GM12892 (cell line): ENCODE data around the gene NADK2.
"Not testable (repeated sequence)": the region's sequence is repeated elsewhere in the genome, so short reads cannot be mapped to it uniquely, and the experiment has no call there.

ENCODE experiments used
- DNase-seq: peaks from one replicate; pipeline ENCODE4 v3.0.0; 2011; ENCODE audit not compliant: insufficient read length
- FAIRE-seq: peaks from 2 replicates; lab custom pipeline; 2011; peaks lifted over from hg19 to GRCh38; lab: Jason Lieb, UNC
- POLR2A ChIP-seq: IDR thresholded peaks from 2 replicates; pipeline ENCODE4 v1.6.1; 2011; ENCODE audit warnings: low read depth, low read length, control low read depth
- POLR2AphosphoS5 ChIP-seq: IDR thresholded peaks from 2 replicates; pipeline ENCODE4 v1.6.1; 2011; ENCODE audit warnings: low read depth, low read length, control low read depth
- TAF1 ChIP-seq: IDR thresholded peaks from 2 replicates; pipeline ENCODE4 v1.6.1; 2011; ENCODE audit warnings: low read depth, mild to moderate bottlenecking, control low read depth, low read length, borderline replicate concordance

NADK2 gene

GRCh38 chr5:36227046-36227445, 14.7 kb downstream of the NADK2 start:
- TF ChIP-seq TAF1 (no peak), POLR2A (no peak), POLR2AphosphoS5 (no peak)
- DNase-seq = no peak
- FAIRE-seq = no peak

DNA sequence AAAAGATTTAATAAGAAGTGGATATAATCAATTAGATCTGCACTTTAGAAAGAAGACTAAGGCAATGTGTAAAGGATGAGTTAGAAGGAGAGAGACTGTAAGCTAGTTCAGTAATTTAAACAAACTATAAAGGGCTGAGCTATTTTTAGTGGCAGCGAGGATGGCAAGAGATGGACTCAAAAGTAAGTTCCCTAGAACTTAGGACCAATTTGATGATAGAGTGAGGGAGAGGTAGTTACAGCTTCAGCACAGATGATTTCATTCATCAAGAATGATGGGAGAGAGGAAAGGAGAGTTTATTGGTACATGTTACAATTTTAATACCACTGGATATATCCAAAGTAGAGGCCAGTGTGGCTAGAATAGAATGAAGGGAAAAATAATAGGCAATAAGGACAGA, 19.1 kb downstream of the NADK2 start:
- no peak for FAIRE-seq

GRCh38 chr5:36217988-36218387, 23.7 kb downstream of the NADK2 start:
- no peak for TF ChIP-seq TAF1
- no peak for TF ChIP-seq POLR2A
- TF ChIP-seq POLR2AphosphoS5 = no peak
- FAIRE-seq = no peak
- no peak for DNase-seq

More for the DNA sequence above, 19.1 kb downstream of the NADK2 start:
- DNase-seq = no peak
- no peak for TF ChIP-seq POLR2A
- TF ChIP-seq POLR2AphosphoS5 = no peak
- no peak for TF ChIP-seq TAF1

GRCh38 chr5:36217567-36217966, 24.2 kb downstream of the NADK2 start:
- FAIRE-seq (no peak), DNase-seq (no peak)
- no peak for TF ChIP-seq TAF1
- TF ChIP-seq POLR2AphosphoS5 = no peak
- TF ChIP-seq POLR2A = no peak

DNA sequence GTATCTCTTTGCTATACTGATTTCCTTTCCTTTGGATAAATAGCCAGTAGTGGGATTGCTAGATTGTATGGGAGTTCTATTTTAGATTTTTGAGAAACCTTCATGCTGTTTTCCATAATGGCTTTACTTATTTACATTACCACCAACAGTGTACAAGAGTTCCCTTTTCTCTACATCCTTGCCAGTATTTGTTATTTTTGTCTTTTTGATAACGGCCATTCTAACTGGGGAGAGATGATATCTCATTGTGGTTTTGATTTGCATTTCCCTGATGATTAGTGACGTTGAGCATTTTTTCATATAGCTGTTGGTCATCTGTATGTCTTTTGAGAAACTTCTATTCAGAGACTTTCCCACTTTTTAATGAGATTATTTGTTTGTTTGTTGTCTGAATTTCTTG, 25.8 kb downstream of the NADK2 start:
- TF ChIP-seq POLR2AphosphoS5 (no peak), TAF1 (no peak), POLR2A (no peak)
- no peak for FAIRE-seq
- DNase-seq = no peak

DNA sequence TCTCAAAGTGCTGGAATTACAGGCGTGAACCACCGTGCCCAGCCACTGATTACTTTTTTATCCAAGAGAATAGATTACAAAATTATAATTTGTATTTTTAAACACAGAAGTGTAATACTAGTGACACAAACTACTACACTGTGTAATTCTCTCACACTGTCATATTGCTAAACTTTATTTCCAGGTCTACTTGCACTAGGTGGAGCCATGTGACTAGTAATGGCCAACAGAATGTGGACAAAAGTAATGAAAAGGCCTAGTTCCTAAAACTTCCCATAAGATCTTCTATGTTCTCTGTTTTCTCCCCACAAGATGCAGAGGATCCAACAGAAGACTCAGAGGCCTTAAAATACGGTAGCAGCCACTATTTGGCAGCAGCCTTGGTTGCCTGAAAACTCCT, 27.3 kb downstream of the NADK2 start:
- TF ChIP-seq TAF1 (no peak), POLR2A (no peak), POLR2AphosphoS5 (no peak)
- no peak for DNase-seq
- FAIRE-seq = no peak

DNA sequence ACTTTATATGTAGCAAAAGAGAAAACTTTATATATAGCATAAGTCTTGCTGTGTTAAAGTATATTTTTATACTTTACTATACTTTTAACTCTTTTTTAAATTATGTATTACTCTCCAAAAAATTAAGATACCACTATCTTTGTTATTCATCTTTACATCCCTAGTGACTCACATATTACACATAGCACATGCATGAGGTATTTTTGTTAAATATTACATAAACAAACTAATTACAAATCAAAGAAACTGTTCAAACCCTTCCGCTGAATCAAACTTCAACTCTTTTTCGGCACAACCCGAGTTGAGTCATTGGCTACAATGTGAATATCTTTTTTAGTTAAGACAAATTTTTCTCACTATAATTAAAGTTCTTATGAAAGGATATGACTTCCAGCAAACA, 32.1 kb downstream of the NADK2 start:
- FAIRE-seq (no peak), DNase-seq (no peak)
- TF ChIP-seq POLR2AphosphoS5 (no peak), TAF1 (no peak), POLR2A (no peak)

GRCh38 chr5:36208786-36209185, 32.9 kb downstream of the NADK2 start:
- DNase-seq (no peak), FAIRE-seq (no peak)
- TF ChIP-seq POLR2AphosphoS5 (no peak), TAF1 (no peak), POLR2A (no peak)

- FAIRE-seq = no peak
- TF ChIP-seq POLR2A = no peak
- no peak for TF ChIP-seq POLR2AphosphoS5
- TF ChIP-seq TAF1 = no peak
- DNase-seq = no peak
Measured at GRCh38 chr5:36206913-36207312, 34.8 kb downstream of the NADK2 start.

DNA sequence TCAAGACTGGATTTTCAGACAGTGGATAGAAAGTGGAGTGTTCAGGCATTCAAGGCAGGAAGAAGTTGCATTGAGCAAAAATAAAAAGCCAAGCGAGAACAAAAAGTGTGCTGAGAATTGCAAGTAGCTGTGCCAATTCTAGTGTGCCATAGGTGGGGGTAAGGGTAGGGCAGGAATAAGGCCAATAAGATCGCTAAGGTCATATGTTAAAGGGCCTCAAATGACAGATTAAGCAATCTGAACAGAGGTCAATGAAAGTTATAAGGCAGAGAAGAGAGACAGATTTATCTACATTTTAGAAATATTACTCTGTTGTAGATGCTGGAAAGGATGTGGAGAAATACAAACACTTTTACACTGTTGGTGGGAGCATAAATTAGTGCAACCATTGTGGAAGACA, 36.4 kb downstream of the NADK2 start:
- FAIRE-seq = no peak
- no peak for DNase-seq

DNA sequence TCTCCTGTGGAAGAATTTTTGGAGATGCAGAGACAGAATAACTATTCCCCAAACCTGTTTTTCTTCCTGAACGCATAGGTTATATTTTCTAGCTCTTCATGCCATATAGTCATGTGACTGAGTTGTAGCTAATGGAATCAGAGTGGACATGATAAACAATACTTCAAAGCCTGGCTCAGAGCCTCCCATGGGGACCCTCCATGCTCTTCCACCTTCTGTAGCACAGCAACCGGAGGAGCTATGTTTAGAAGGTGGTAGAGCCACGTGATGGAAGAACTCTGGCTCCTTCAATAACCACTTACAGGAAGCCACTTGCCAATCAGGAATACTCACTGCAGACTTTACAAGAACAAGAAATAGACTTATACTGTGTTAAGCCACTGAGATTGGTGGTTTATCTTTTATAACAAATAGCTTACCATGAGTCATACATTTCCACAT, 39.2 kb downstream of the NADK2 start:
- no peak for DNase-seq
- FAIRE-seq = no peak
- TF ChIP-seq POLR2A = no peak
- TF ChIP-seq TAF1 = no peak
- TF ChIP-seq POLR2AphosphoS5 = no peak

More for the DNA sequence above, 36.4 kb downstream of the NADK2 start:
- TF ChIP-seq POLR2A = no peak
- TF ChIP-seq TAF1 = no peak
- no peak for TF ChIP-seq POLR2AphosphoS5

DNA sequence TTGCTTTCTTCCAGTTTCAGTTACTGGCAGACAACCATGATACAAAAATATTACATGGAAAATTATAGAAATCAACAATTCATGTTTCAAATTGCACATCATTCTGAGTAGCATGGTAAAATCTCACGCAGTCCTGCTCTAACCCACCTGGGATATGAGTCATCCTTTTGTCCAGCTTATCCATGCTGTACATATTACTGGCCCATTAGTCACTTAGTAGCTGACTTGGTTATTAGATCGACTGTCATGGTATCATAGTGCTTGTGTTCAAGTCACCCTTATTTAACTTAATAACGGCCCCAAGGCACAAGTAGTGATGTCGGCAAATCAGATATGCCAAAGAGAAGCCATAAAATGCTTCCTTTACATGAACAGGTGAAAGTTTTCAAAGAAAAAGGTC, 41.2 kb downstream of the NADK2 start:
- TF ChIP-seq POLR2A = no peak
- no peak for TF ChIP-seq POLR2AphosphoS5
- no peak for TF ChIP-seq TAF1
- no peak for DNase-seq

DNA sequence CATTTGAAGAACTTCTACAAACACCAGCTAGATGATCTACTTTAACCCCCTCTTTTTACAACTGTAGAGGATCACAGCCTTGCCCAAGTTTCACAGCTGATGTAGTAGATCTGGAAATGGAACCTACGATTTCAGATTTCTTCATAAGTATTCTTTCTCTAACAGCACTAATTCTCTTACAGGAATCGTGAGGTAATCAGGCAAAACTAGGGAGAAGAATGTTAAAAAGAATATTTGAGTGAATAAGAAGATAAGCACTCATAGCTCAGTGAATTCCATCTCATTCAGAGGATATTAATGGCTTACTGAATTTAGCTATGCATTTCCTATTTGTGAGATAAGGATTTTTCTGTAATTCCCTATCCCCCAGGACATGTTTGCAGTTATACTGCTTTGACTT, 42.1 kb downstream of the NADK2 start:
- no peak for FAIRE-seq
- DNase-seq = no peak
- TF ChIP-seq POLR2A (no peak), POLR2AphosphoS5 (no peak), TAF1 (no peak)

More for the DNA sequence above, 41.2 kb downstream of the NADK2 start:
- no peak for FAIRE-seq

DNA sequence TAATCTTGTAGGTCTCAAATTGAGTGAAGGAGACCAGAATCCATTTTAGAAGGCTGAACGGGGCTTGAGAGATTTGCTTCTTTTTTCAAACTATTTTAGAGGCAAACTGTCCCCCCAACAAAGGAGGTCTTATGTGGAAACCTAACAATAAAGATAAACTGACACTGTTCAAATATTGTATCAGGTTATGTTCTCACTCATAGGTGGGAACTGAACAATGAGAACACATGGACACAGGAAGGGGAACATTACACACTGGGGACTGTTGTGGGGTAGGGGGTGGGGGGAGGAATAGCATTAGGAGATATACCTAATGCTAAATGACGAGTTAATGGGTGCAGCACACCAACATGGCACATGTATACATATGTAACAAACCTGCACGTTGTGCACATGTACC, 42.9 kb downstream of the NADK2 start:
- not testable (repeated sequence) for FAIRE-seq

More for the DNA sequence above, 42.9 kb downstream of the NADK2 start:
- DNase-seq = not testable (repeated sequence)
